K562 (cell line): ENCODE measurements around the gene DLGAP3. TPM values are rescaled to one million over a fixed set of nuclear protein-coding genes. Genes with fewer than 3 reads are reported as not detected.

Experiments used
- ATAC-seq: fragments of 200-7000 bp; cut with Tn5 transposase; 3 replicates; pipeline ENCODE4 v1.9.1; 2020; ENCODE audit warnings: moderate library complexity
- BruUV-seq: library from RNA; stranded (reverse); fragments of 400-500 nt; replicated peaks from 2 replicates; lab custom pipeline; 2021; lab: Mats Ljungman, UMichigan
- CTCF ChIA-PET: fragments of 300-600 bp; formaldehyde crosslinking; extraction: SDS; loops from one replicate; lab custom pipeline; 2021; ENCODE audit warnings: low intra/inter-chr PET ratio; lab: Yijun Ruan, JAX
- POLR2A ChIA-PET: fragments of 300-600, 350-650 bp; sonication (Branson Sonifier 250); formaldehyde crosslinking; extraction: SDS; loops from one replicate; lab custom pipeline; 2021; ENCODE audit warnings: antibody characterized with exemption, inconsistent platforms; lab: Yijun Ruan, JAX
- DNase-seq, 4 experiments: peaks; one replicate each; pipeline versions ENCODE4 v3.0.0 to v3.0.0-alpha.2; 2011 to 2018; ENCODE audit warnings: low spot score in 3 of 4, mixed read lengths in 3 of 4; ENCODE audit errors: extremely low read depth in 1 of 4
- FAIRE-seq: peaks from 2 replicates; lab custom pipeline; 2011; peaks lifted over from hg19 to GRCh38; lab: Jason Lieb, UNC
- H2AFZ ChIP-seq: 2 replicates; pipeline ENCODE4 v1.6.0; 2011; ENCODE audit warnings: low read depth, low read length, control low read depth, inconsistent platforms
- H3K27ac ChIP-seq: fragments of 200-600 bp; 3 replicates; pipeline ENCODE4 v1.8.0; 2011; ENCODE audit warnings: low read depth, mild to moderate bottlenecking, control low read depth, inconsistent platforms, low read length, moderate library complexity, mixed read lengths; ENCODE audit errors: extremely low read depth
- H3K27me3 ChIP-seq, 2 experiments: fragments of 300-600 bp in 1 of 2; 2 replicates in 1 of 2; 3 replicates in 1 of 2; pipeline versions ENCODE4 v1.6.0 to v1.8.0; 2011; ENCODE audit warnings: inconsistent platforms in 2 of 2, low read length in 2 of 2, mild to moderate bottlenecking in 1 of 2, mixed read lengths in 1 of 2, moderate library complexity in 1 of 2; ENCODE audit not compliant: control insufficient read depth in 2 of 2, insufficient read depth in 2 of 2
- H3K36me3 ChIP-seq: fragments of 300-600 bp; 3 replicates; pipeline ENCODE4 v1.8.0; 2011; ENCODE audit warnings: mild to moderate bottlenecking, low read length, inconsistent platforms; ENCODE audit not compliant: control insufficient read depth, insufficient read depth
- H3K4me1 ChIP-seq, 2 experiments: fragments of 200-600 bp in 1 of 2; replicated peaks in 1 of 2; 2 replicates in 1 of 2; 3 replicates in 1 of 2; pipeline versions ENCODE4 v1.5.1 to v1.8.0; 2011; ENCODE audit warnings: inconsistent platforms in 2 of 2, low read length in 2 of 2, mild to moderate bottlenecking in 1 of 2, mixed read lengths in 1 of 2, moderate library complexity in 1 of 2; ENCODE audit not compliant: control insufficient read depth in 2 of 2, insufficient read depth in 2 of 2
- H3K4me2 ChIP-seq: 2 replicates; pipeline ENCODE4 v1.6.1; 2011; ENCODE audit warnings: low read length, control low read depth, inconsistent platforms, mixed read lengths; ENCODE audit not compliant: insufficient read depth
- H3K4me3 ChIP-seq: fragments of 200-600 bp; sonication (generic), shearing (Covaris generic); 2 replicates; pipeline ENCODE4 v1.5.1; 2016; ENCODE audit warnings: control low read depth, inconsistent platforms
- H3K79me2 ChIP-seq: fragments of 200-600 bp; 3 replicates; pipeline ENCODE4 v1.8.0; 2011; ENCODE audit warnings: low read length, inconsistent platforms; ENCODE audit not compliant: control insufficient read depth, insufficient read depth
- H3K9ac ChIP-seq, 2 experiments: 2 replicates each; pipeline versions ENCODE4 v1.6.0 to v1.6.1; 2011; ENCODE audit warnings: low read depth in 2 of 2, low read length in 2 of 2, control low read depth in 1 of 2, inconsistent platforms in 1 of 2, mild to moderate bottlenecking in 1 of 2, mixed read lengths in 1 of 2; ENCODE audit not compliant: insufficient read depth in 1 of 2
- H3K9me1 ChIP-seq: one replicate; pipeline ENCODE4 v1.6.0; 2011; ENCODE audit warnings: inconsistent platforms, mild to moderate bottlenecking, low read length, moderate library complexity; ENCODE audit not compliant: control insufficient read depth, insufficient read depth
- H3K9me3 ChIP-seq: replicated peaks from 2 replicates; pipeline ENCODE4 v1.5.1; 2011; ENCODE audit warnings: low read depth, low read length, inconsistent platforms; ENCODE audit not compliant: control insufficient read depth, insufficient read depth
- H4K20me1 ChIP-seq: replicated peaks from 2 replicates; pipeline ENCODE4 v1.6.1; 2011; ENCODE audit warnings: low read length, inconsistent platforms, mixed read lengths; ENCODE audit not compliant: control insufficient read depth, insufficient read depth
- CBFA2T2 ChIP-seq: fragments of 450-650 bp; conservative IDR thresholded peaks from 2 replicates; pipeline ENCODE4 v1.6.1; 2017; ENCODE audit warnings: mild to moderate bottlenecking
- CTCFL ChIP-seq: IDR thresholded peaks from 2 replicates; pipeline ENCODE4 v1.6.1; 2011; ENCODE audit warnings: borderline replicate concordance, low read depth, mild to moderate bottlenecking, moderate library complexity, low read length; ENCODE audit not compliant: insufficient read depth, poor library complexity, severe bottlenecking
- FOSL1 ChIP-seq: fragments of 200-800 bp; sonication (Bioruptor generic); conservative IDR thresholded peaks from 2 replicates; pipeline ENCODE4 v1.6.1; 2016; ENCODE audit warnings: missing genetic modification characterization, missing compliant biosample characterization
- FOXJ3 ChIP-seq: sonication (generic); formaldehyde crosslinking; IDR thresholded peaks from 2 replicates; pipeline ENCODE4 v1.4.0; 2020; ENCODE audit warnings: mild to moderate bottlenecking, missing genetic modification reagents
- JUN ChIP-seq, 2 experiments: sonication (generic) in 1 of 2; formaldehyde crosslinking in 1 of 2; IDR thresholded peaks; 2 replicates each; pipeline versions ENCODE4 v1.6.1 to v1.8.0; 2012 to 2022; ENCODE audit warnings: borderline replicate concordance in 2 of 2, mild to moderate bottlenecking in 2 of 2, improper control_type of control experiment in 1 of 2, low read depth in 1 of 2, low read length in 1 of 2, missing genetic modification reagents in 1 of 2
- MAFF ChIP-seq: IDR thresholded peaks from 2 replicates; pipeline ENCODE4 v1.6.1; 2012; ENCODE audit warnings: low read length, improper control_type of control experiment
- NFXL1 ChIP-seq: fragments of 450-650 bp; formaldehyde crosslinking; IDR thresholded peaks from 2 replicates; pipeline ENCODE4 v1.4.0; 2021; ENCODE audit warnings: mild to moderate bottlenecking
- NONO ChIP-seq, 2 experiments: fragments of 200-400 bp in 1 of 2; fragments of 450-650 bp in 1 of 2; formaldehyde crosslinking in 1 of 2; IDR thresholded peaks; 2 replicates each; pipeline ENCODE4 v1.6.1; 2017; ENCODE audit warnings: low read depth in 2 of 2, mild to moderate bottlenecking in 2 of 2, moderate library complexity in 2 of 2, low read length in 1 of 2
- ZNF146 ChIP-seq: IDR thresholded peaks from one replicate; pipeline ENCODE4 v1.6.1; 2018; ENCODE audit warnings: missing compliant biosample characterization; ENCODE audit not compliant: unreplicated experiment
- ZNF395 ChIP-seq: fragments of 200-800 bp; sonication (Bioruptor generic); IDR thresholded peaks from 2 replicates; pipeline ENCODE4 v1.6.1; 2017; ENCODE audit warnings: missing genetic modification characterization, missing compliant biosample characterization
- ZNF75A ChIP-seq: fragments of 450-650 bp; formaldehyde crosslinking; IDR thresholded peaks from 2 replicates; pipeline ENCODE4 v1.4.0; 2020; ENCODE audit warnings: mild to moderate bottlenecking
- ZNF77 ChIP-seq: fragments of 250-450 bp; sonication (Bioruptor Pico); IDR thresholded peaks from 2 replicates; pipeline ENCODE4 v1.5.0; 2020
- WGBS: fragments of 100-300 bp; shearing (Covaris generic); methylation state at CpG from one replicate; pipeline ENCODE4 v1.1.6; 2016; ENCODE audit warnings: low coverage, mixed read lengths; ENCODE audit not compliant: insufficient coverage; ENCODE audit errors: missing lambda C conversion rate; 5-methylcytosine and 5-hydroxymethylcytosine counted together
- in situ Hi-C: fragments of 300-500 bp; cut with MboI; formaldehyde crosslinking; loops from 4 replicates; pipeline ENCODE4 v1.15.0; 2018; ENCODE audit warnings: inconsistent platforms, mixed read lengths
- intact Hi-C: fragments of 100-400 bp; cut with micrococcal nuclease; formaldehyde crosslinking; loops from 2 replicates; pipeline ENCODE4 v1.14.2; 2022
- polyA plus RNA-seq, 8 experiments: library from polyadenylated mRNA; depleted of rRNA in 4 of 8; stranded (reverse) in 5 of 8; unstranded in 3 of 8; fragments of >200 nt; fragmentation: Nextera tagmentation in 2 of 8; fragmentation: Illumina TruSeq in 1 of 8; extraction: Ambion mirVana in 2 of 8; extraction: Trizol in 1 of 8; gene quantifications; 2 replicates each; pipeline versions ENCODE4 v1.2.1 to v1.2.3, GENCODE V29; 2011 to 2014; ENCODE audit warnings: inconsistent platforms in 1 of 8, missing spikeins in 1 of 8
- total RNA-seq, 7 experiments: library from RNA; depleted of rRNA in 6 of 7; stranded (reverse); fragments of >200 nt in 6 of 7; fragmentation: Illumina TruSeq in 2 of 7; extraction: Trizol in 2 of 7; gene quantifications; 2 replicates each; pipeline versions ENCODE4 v1.2.1 to v1.2.3, GENCODE V29; 2011 to 2021; ENCODE audit warnings: low replicate concordance in 1 of 7

The DLGAP3 gene
- total and polyA plus RNA-seq, 9 of the 15 experiments (the other 6 are each of a cell fraction or from before 2014, with no cell fraction given) = 0.01 to 0.16 (median 0.07) TPM; not detected in 6

- Histone ChIP-seq H3K4me3 (no peak overlapping the region), H3K4me2 (no peak overlapping the region), H3K27ac (no peak overlapping the region), H3K9me1 (peaks cover 5% of the 10 kb centered on the region), H3K4me1 (peaks cover 28 to 40% of the 10 kb centered on the region in 2 experiments), H3K9me3 (no peaks in the 10 kb centered on the region), H3K79me2 (no peaks in the 10 kb centered on the region), H4K20me1 (0 out of 2 replicates have a peak, but pooled peaks cover 5% of the 10 kb centered on the region), H3K27me3 (no peaks in the 10 kb centered on the region; a peak in 1 of 5 replicates), H2AFZ (no peak overlapping the region), H3K36me3 (no peaks in the 10 kb centered on the region), H3K9ac (no peak overlapping the region)
- DNase-seq = no peak
- intact Hi-C loops = no loop called here
- TF ChIP-seq JUN (IDR thresholded peaks at IDR 0.05; ENCODE audit: borderline replicate concordance, low read depth, low read length) (no peak), JUN (CRISPR knock-in tag; IDR thresholded peaks at IDR 0.05; ENCODE audit: borderline replicate concordance) (no peak), ZNF75A (no peak), CTCFL (no peak), ZNF77 (CRISPR knock-in tag) (no peak), FOXJ3 (CRISPR knock-in tag) (no peak), MAFF (no peak), ZNF146 (CRISPR knock-in tag) (no peak), ZNF395 (CRISPR knock-in tag) (no peak), NONO (IDR thresholded peaks at IDR 0.05; ENCODE audit: low read depth in 2 of 2, low read length in 1 of 2) (no peak), FOSL1 (tag) (no peak), NFXL1 (CRISPR knock-in tag) (no peak), CBFA2T2 (no peak)
- ATAC-seq = no peak
- FAIRE-seq = no peak
- CTCF ChIA-PET = no interaction called here
- in situ Hi-C loops = no loop called here
- WGBS = 40% methylated on average over 3 of the region's 3 CpGs
- POLR2A ChIA-PET = interaction anchor here (1.1 kb wide), 1 partner anchor 13 kb away, joined by 3 read pairs; no protein-coding TSS in a partner anchor
- BruUV-seq = no TSS peak
These were observed 89.0 kb downstream of the DLGAP3 start for GRCh38 chr1:34840426-34840825.
